Keratinocyte (primary cell): ENCODE measurements around the gene TLE1. TPM values are rescaled to one million over a fixed set of nuclear protein-coding genes. Genes with fewer than 3 reads are reported as not detected.

Experiments used
- DNase-seq: peaks from one replicate; pipeline ENCODE4 v3.0.0-alpha.2; 2011; ENCODE audit warnings: low read depth, missing footprints, low spot score
- FAIRE-seq: peaks from 2 replicates; lab custom pipeline; 2011; peaks lifted over from hg19 to GRCh38; lab: Jason Lieb, UNC
- H2AFZ ChIP-seq: 2 replicates; pipeline ENCODE4 v1.6.0; 2012; ENCODE audit warnings: low read length, control low read depth, inconsistent platforms; ENCODE audit not compliant: control insufficient read depth
- H3K27ac ChIP-seq: 2 replicates; pipeline ENCODE4 v1.5.1; 2011; ENCODE audit warnings: low read length; ENCODE audit not compliant: control insufficient read depth, insufficient read depth
- H3K27me3 ChIP-seq: 3 replicates; pipeline ENCODE4 v1.6.0; 2011; ENCODE audit warnings: low read length; ENCODE audit not compliant: control insufficient read depth, insufficient read depth; ENCODE audit errors: extremely low read depth
- H3K36me3 ChIP-seq, 2 experiments: 2 replicates in 1 of 2; 3 replicates in 1 of 2; pipeline ENCODE4 v1.5.1; 2011; ENCODE audit warnings: low read length in 2 of 2, mild to moderate bottlenecking in 1 of 2; ENCODE audit not compliant: control insufficient read depth in 2 of 2, insufficient read depth in 2 of 2; ENCODE audit errors: extremely low read depth in 1 of 2
- H3K4me1 ChIP-seq: 3 replicates; pipeline ENCODE4 v1.5.1; 2011; ENCODE audit warnings: low read length; ENCODE audit not compliant: control insufficient read depth, insufficient read depth; ENCODE audit errors: extremely low read depth
- H3K4me2 ChIP-seq: 3 replicates; pipeline ENCODE4 v1.6.0; 2011; ENCODE audit warnings: low read depth, low read length; ENCODE audit not compliant: control insufficient read depth, insufficient read depth; ENCODE audit errors: extremely low read depth
- H3K4me3 ChIP-seq, 3 experiments: fragments of 200-600 bp in 1 of 3; sonication (generic) in 1 of 3; 2 replicates in 2 of 3; 3 replicates in 1 of 3; pipeline ENCODE4 v1.5.1; 2011 to 2016; ENCODE audit warnings: low read length in 3 of 3, mild to moderate bottlenecking in 3 of 3, control low read depth in 2 of 3, inconsistent platforms in 1 of 3, low read depth in 1 of 3, mixed read lengths in 1 of 3, mixed run types in 1 of 3, moderate library complexity in 1 of 3; ENCODE audit not compliant: control insufficient read depth in 2 of 3, insufficient read depth in 2 of 3; ENCODE audit errors: extremely low read depth in 1 of 3
- H3K79me2 ChIP-seq: 2 replicates; pipeline ENCODE4 v1.6.0; 2012; ENCODE audit warnings: low read length; ENCODE audit not compliant: control insufficient read depth, insufficient read depth
- H3K9ac ChIP-seq: 3 replicates; pipeline ENCODE4 v1.6.0; 2011; ENCODE audit warnings: low read length; ENCODE audit not compliant: control insufficient read depth, insufficient read depth; ENCODE audit errors: extremely low read depth
- H3K9me1 ChIP-seq: 3 replicates; pipeline ENCODE4 v1.6.0; 2011; ENCODE audit warnings: low read length; ENCODE audit not compliant: control insufficient read depth, insufficient read depth; ENCODE audit errors: extremely low read depth
- H3K9me3 ChIP-seq: 2 replicates; pipeline ENCODE4 v1.5.1; 2012; ENCODE audit warnings: low read depth, low read length; ENCODE audit not compliant: control insufficient read depth
- H4K20me1 ChIP-seq: 3 replicates; pipeline ENCODE4 v1.6.0; 2011; ENCODE audit warnings: low read length; ENCODE audit not compliant: control insufficient read depth, insufficient read depth; ENCODE audit errors: extremely low read depth
- CTCF ChIP-seq, 3 experiments: IDR thresholded peaks in 1 of 3; conservative IDR thresholded peaks in 1 of 3; optimal IDR thresholded peaks in 1 of 3; 2 replicates in 2 of 3; 3 replicates in 1 of 3; pipeline versions ENCODE3 to v1.5.1; 2011; ENCODE audit warnings: low read length in 3 of 3, mild to moderate bottlenecking in 3 of 3, moderate library complexity in 2 of 3, control low read depth in 1 of 3, inconsistent platforms in 1 of 3; ENCODE audit not compliant: insufficient read depth in 2 of 3; ENCODE audit errors: extremely low read depth in 1 of 3
- EZH2 ChIP-seq: IDR thresholded peaks from one replicate; pipeline ENCODE4 v1.6.1; 2012; ENCODE audit warnings: inconsistent platforms, mild to moderate bottlenecking, low read length, moderate library complexity
- dilution Hi-C: fragments of 300-500 bp; cut with MboI; formaldehyde crosslinking; loops from one replicate; pipeline ENCODE4 v1.7.0; 2020; ENCODE audit warnings: low sequenced_read_pairs; ENCODE audit not compliant: extremely low pct_ligation_motif_present
- polyA plus RNA-seq, 5 experiments: library from polyadenylated mRNA; depleted of rRNA in 3 of 5; stranded (reverse) in 3 of 5; stranded (forward) in 1 of 5; unstranded in 1 of 5; fragments of >200 nt; gene quantifications; 1 replicate in 1 of 5; 2 replicates in 3 of 5; 3 replicates in 1 of 5; pipeline versions ENCODE4 v1.2.1 to v1.2.3, GENCODE V29; 2011 to 2012; ENCODE audit warnings: missing spikeins in 2 of 5, low read depth in 1 of 5, low replicate concordance in 1 of 5

The TLE1 gene
- polyA plus RNA-seq, 1 donor (not counting 4 experiments of a cell fraction or from before 2014, with no cell fraction given) = 29.6 TPM

DNA sequence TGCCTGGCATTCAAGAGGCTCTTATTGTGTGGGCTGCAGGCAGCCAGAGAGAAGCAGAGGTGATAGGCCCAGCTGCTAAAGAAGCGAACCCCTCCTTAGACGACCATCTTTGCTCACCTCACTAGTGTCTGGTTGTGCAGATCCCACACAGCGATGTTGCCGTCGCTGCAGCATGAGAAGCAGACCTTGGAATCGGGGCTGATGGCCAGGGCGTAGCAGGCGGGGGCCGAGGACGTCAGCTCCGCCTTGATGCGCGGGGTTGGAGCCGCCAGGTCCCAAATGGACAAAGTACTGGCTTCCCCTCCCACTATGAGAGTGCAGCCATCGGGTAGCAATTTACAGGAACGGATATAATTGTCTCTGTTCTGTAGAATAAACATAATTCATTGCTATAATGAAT is 98.7 kb downstream of the TLE1 start:
- DNase-seq (no peak), FAIRE-seq (no peak)
- no peaks in the 10 kb centered on the region for H3K9me3 ChIP-seq
- H3K79me2 ChIP-seq = no peaks in the 10 kb centered on the region
- no peaks in the 10 kb centered on the region for H4K20me1 ChIP-seq
- no peaks in the 10 kb centered on the region for H3K4me1 ChIP-seq
- no peaks in the 10 kb centered on the region for H3K9me1 ChIP-seq
- TF ChIP-seq EZH2 = no peak
- H3K27me3 ChIP-seq = no peaks in the 10 kb centered on the region
- no peak overlapping the region for H3K4me2 ChIP-seq
- no peak overlapping the region for H3K27ac ChIP-seq
- dilution Hi-C loops = no loop called here
- no peak overlapping the region for H3K9ac ChIP-seq
- H3K36me3 ChIP-seq = peaks cover 18% of the 10 kb centered on the region in 2 experiments
- no peak overlapping the region for H3K4me3 ChIP-seq
- H2AFZ ChIP-seq = no peak overlapping the region

DNA sequence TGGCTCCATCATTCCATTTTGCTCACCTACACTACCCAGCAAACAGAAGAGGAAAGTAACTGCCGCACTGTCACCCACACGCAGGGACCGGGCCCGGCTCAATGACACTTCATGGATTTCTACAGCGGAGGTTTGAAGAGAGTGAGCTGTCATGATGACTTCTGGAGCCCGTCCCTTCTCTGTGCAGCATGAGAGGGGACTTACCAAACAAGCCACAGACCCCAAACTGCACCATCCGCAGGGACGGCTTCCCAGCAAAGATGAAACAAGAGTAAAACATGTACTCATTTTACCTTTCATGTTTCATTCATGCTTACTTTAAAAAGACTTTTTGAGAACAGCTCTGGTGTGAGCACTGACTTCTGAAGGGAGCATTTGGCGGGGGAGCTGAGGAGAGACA is 99.5 kb downstream of the TLE1 start:
- no peaks in the 10 kb centered on the region for H3K9me1 ChIP-seq
- H3K4me2 ChIP-seq = no peak overlapping the region
- no peak for DNase-seq
- TF ChIP-seq EZH2 (no peak), CTCF (optimal IDR thresholded peaks at IDR 0.05 in 1 of 3, IDR thresholded peaks at IDR 0.05 in 1 of 3, conservative IDR thresholded peaks at IDR 0.05 in 1 of 3; ENCODE audit: extremely low read depth in 1 of 3, insufficient read depth in 2 of 3, low read length in 3 of 3) (no peak)
- no peaks in the 10 kb centered on the region for H3K4me1 ChIP-seq
- H3K9ac ChIP-seq = no peak overlapping the region
- FAIRE-seq = no peak
- dilution Hi-C loops = no loop called here
- H4K20me1 ChIP-seq = no peaks in the 10 kb centered on the region
- peaks cover 18 to 21% of the 10 kb centered on the region in 2 experiments for H3K36me3 ChIP-seq
- no peaks in the 10 kb centered on the region for H3K27me3 ChIP-seq
- H3K27ac ChIP-seq = no peak overlapping the region
- no peaks in the 10 kb centered on the region for H3K79me2 ChIP-seq
- H3K9me3 ChIP-seq = no peaks in the 10 kb centered on the region
- H3K4me3 ChIP-seq = no peak overlapping the region
- H2AFZ ChIP-seq = no peak overlapping the region

- H3K36me3 ChIP-seq = peaks cover 18 to 21% of the 10 kb centered on the region in 2 experiments
- DNase-seq (no peak), FAIRE-seq (no peak)
- H3K4me1 ChIP-seq = no peaks in the 10 kb centered on the region
- dilution Hi-C loops = no loop called here
- H3K79me2 ChIP-seq = no peaks in the 10 kb centered on the region
- no peaks in the 10 kb centered on the region for H4K20me1 ChIP-seq
- H3K9ac ChIP-seq = no peak overlapping the region
- H3K9me1 ChIP-seq = no peaks in the 10 kb centered on the region
- no peaks in the 10 kb centered on the region for H3K9me3 ChIP-seq
- H3K27ac ChIP-seq = no peak overlapping the region
- H3K4me2 ChIP-seq = no peak overlapping the region
- H3K4me3 ChIP-seq = no peak overlapping the region
- H3K27me3 ChIP-seq = no peaks in the 10 kb centered on the region
- no peak overlapping the region for H2AFZ ChIP-seq
- no peak for TF ChIP-seq EZH2
- TF ChIP-seq CTCF (optimal IDR thresholded peaks at IDR 0.05 in 1 of 3, IDR thresholded peaks at IDR 0.05 in 1 of 3, conservative IDR thresholded peaks at IDR 0.05 in 1 of 3; ENCODE audit: extremely low read depth in 1 of 3, insufficient read depth in 2 of 3, low read length in 3 of 3) = no peak
Observed at GRCh38 chr9:81589392-81589791, 100.0 kb downstream of the TLE1 start.
